Raji (cell line): ENCODE data around the gene CD9.

ENCODE experiments used
- POLR2A ChIP-seq: IDR thresholded peaks from 2 replicates; pipeline ENCODE4 v1.6.1; 2011; ENCODE audit warnings: low read depth, low read length, control low read depth; ENCODE audit not compliant: insufficient read depth

The CD9 gene

GRCh38 chr12:6193853-6194815 is 6.1 kb upstream of the CD9 start:
- TF ChIP-seq POLR2A: no peak

GRCh38 chr12:6195665-6196535 is 4.3 kb upstream of the CD9 start:
- TF ChIP-seq POLR2A: no peak

GRCh38 chr12:6198051-6198450 is 2.1 kb upstream of the CD9 start:
- no peak for TF ChIP-seq POLR2A

- no peak for TF ChIP-seq POLR2A
Observed at GRCh38 chr12:6198556-6198955, 1.6 kb upstream of the CD9 start.

GRCh38 chr12:6198985-6199530 is 1.1 kb upstream of the CD9 start:
- no peak for TF ChIP-seq POLR2A

GRCh38 chr12:6199531-6200255 is 507 bp upstream of the CD9 start:
- TF ChIP-seq POLR2A: no peak

- no peak for TF ChIP-seq POLR2A
Observed at GRCh38 chr12:6201213-6201608, 1.0 kb downstream of the CD9 start.

GRCh38 chr12:6201826-6202225 is 1.6 kb downstream of the CD9 start:
- TF ChIP-seq POLR2A: no peak

GRCh38 chr12:6202304-6202703 is 2.1 kb downstream of the CD9 start:
- no peak for TF ChIP-seq POLR2A

- TF ChIP-seq POLR2A: no peak
Observed at GRCh38 chr12:6202846-6203245, 2.6 kb downstream of the CD9 start.

- no peak for TF ChIP-seq POLR2A
Observed at GRCh38 chr12:6203601-6204000, 3.4 kb downstream of the CD9 start.

GRCh38 chr12:6204533-6205143 is 4.4 kb downstream of the CD9 start:
- no peak for TF ChIP-seq POLR2A

GRCh38 chr12:6205144-6205539 is 4.9 kb downstream of the CD9 start:
- no peak for TF ChIP-seq POLR2A

- no peak for TF ChIP-seq POLR2A
Observed at GRCh38 chr12:6205761-6206160, 5.6 kb downstream of the CD9 start.
